ENCODE data around the gene RND2.

RND2 gene

GRCh38 chr17:43068570-43069367 lies 43.7 kb downstream of the RND2 start:
- H3K9me3 ChIP-seq (ENCODE audit: control insufficient read depth, insufficient read depth, low read length): no peaks in the 10 kb centered on the region
- H3K36me3 ChIP-seq (ENCODE audit: insufficient read depth, low read length): no peaks in the 10 kb centered on the region; the same call in 1 of the 2 replicates
- no peak overlapping the region for H3K9ac ChIP-seq (ENCODE audit: low read depth, low read length)
- peaks cover 14% of the 10 kb centered on the region; the same call in 1 of the 2 replicates for H3K4me1 ChIP-seq (ENCODE audit: insufficient read depth, low read length)

- H3K9ac ChIP-seq (ENCODE audit: low read depth, low read length): no peak overlapping the region
- no peaks in the 10 kb centered on the region for H3K9me3 ChIP-seq (ENCODE audit: control insufficient read depth, insufficient read depth, low read length)
- H3K4me1 ChIP-seq (ENCODE audit: insufficient read depth, low read length): peaks cover 7% of the 10 kb centered on the region; the same call in 1 of the 2 replicates
- peaks cover 5% of the 10 kb centered on the region for H3K36me3 ChIP-seq (ENCODE audit: insufficient read depth, low read length)
Observed at GRCh38 chr17:43069368-43069898, 44.4 kb downstream of the RND2 start.

GRCh38 chr17:43070257-43070656 lies 45.2 kb downstream of the RND2 start:
- no peaks in the 10 kb centered on the region for H3K9me3 ChIP-seq (ENCODE audit: control insufficient read depth, insufficient read depth, low read length)
- H3K36me3 ChIP-seq (ENCODE audit: insufficient read depth, low read length): peaks cover 6% of the 10 kb centered on the region
- H3K9ac ChIP-seq (ENCODE audit: low read depth, low read length): no peak overlapping the region

GRCh38 chr17:43070872-43071271 lies 45.8 kb downstream of the RND2 start:
- H3K9me3 ChIP-seq (ENCODE audit: control insufficient read depth, insufficient read depth, low read length): no peaks in the 10 kb centered on the region
- H3K36me3 ChIP-seq (ENCODE audit: insufficient read depth, low read length): peaks cover 6% of the 10 kb centered on the region; the same call in 1 of the 2 replicates
- no peak overlapping the region for H3K9ac ChIP-seq (ENCODE audit: low read depth, low read length)
- peaks cover 6% of the 10 kb centered on the region; the same call in 1 of the 2 replicates for H3K4me1 ChIP-seq (ENCODE audit: insufficient read depth, low read length)

More at GRCh38 chr17:43070257-43070656, 45.2 kb downstream of the RND2 start:
- peaks cover 6% of the 10 kb centered on the region; the same call in 1 of the 2 replicates for H3K4me1 ChIP-seq (ENCODE audit: insufficient read depth, low read length)

GRCh38 chr17:43074869-43075268 lies 49.8 kb downstream of the RND2 start:
- peaks cover 6% of the 10 kb centered on the region; the same call in 1 of the 2 replicates for H3K4me1 ChIP-seq (ENCODE audit: insufficient read depth, low read length)
- no peaks in the 10 kb centered on the region for H3K9me3 ChIP-seq (ENCODE audit: control insufficient read depth, insufficient read depth, low read length)
- H3K9ac ChIP-seq (ENCODE audit: low read depth, low read length): no peak overlapping the region
- peaks cover 6% of the 10 kb centered on the region; the same call in 1 of the 2 replicates for H3K36me3 ChIP-seq (ENCODE audit: insufficient read depth, low read length)

- Histone ChIP-seq H3K9me3 (ENCODE audit: control insufficient read depth, insufficient read depth, low read length) (no peaks in the 10 kb centered on the region), H3K9ac (ENCODE audit: low read depth, low read length) (no peak overlapping the region), H3K36me3 (ENCODE audit: insufficient read depth, low read length) (0 out of 2 replicates have a peak, but pooled peaks cover 4% of the 10 kb centered on the region), H3K4me1 (ENCODE audit: insufficient read depth, low read length) (peaks cover 6% of the 10 kb centered on the region; the same call in 1 of the 2 replicates)
Observed at GRCh38 chr17:43079641-43080302, 54.7 kb downstream of the RND2 start.
